Measurements from ENCODE around the gene ZMYM3. TPM values are rescaled to one million over a fixed set of nuclear protein-coding genes. Genes with fewer than 3 reads are reported as not detected.

Gene ZMYM3
- total and polyA plus RNA-seq, 2 experiments from 2014 or later, result 31.0 to 71.1 TPM

DNA sequence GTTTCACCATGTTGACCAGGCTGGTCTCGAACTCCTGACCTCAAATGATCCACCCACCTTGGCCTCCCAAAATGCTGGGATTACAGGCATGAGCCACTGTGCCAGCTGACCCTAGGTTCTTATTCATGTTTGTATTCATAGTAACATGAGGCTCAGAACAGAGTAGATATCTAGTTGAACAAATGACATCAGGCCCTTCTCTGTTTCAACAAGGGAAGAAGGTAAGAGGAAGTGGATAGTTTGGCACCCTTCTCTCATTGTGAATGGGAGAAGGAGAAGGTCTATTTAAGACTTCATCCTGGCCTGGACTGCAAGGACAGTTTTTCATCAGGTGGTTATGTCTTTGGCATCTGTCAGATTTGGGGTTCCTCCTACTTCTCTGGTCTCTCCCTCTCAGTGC lies 17.1 kb downstream of the ZMYM3 start:
- Histone ChIP-seq H3K4me2 (no peak overlapping the region), H3K4me1 (ENCODE audit: insufficient read depth) (no peaks in the 10 kb centered on the region), H2AFZ (no peak overlapping the region), H3K36me3 (ENCODE audit: insufficient read depth) (no peaks in the 10 kb centered on the region), H3K79me2 (replicated peaks; ENCODE audit: insufficient read depth) (no peaks in the 10 kb centered on the region), H3F3A (replicated peaks; ENCODE audit: low read depth) (no peaks in the 10 kb centered on the region), H3K27me3 (ENCODE audit: insufficient read depth) (no peaks in the 10 kb centered on the region), H3K9me2 (ENCODE audit: insufficient read depth) (no peaks in the 10 kb centered on the region), H3K4me3 (no peak overlapping the region), H3K27ac (ENCODE audit: low read depth) (no peak overlapping the region), H4K20me1 (replicated peaks; ENCODE audit: insufficient read depth) (no peaks in the 10 kb centered on the region)
- no peak for ATAC-seq
- Mint-ChIP-seq H3K27ac (no peak overlapping the region), H3K9me3 (no peaks in the 10 kb centered on the region), H3K36me3 (ENCODE audit: low read depth) (peaks cover 25% of the 10 kb centered on the region), H3K4me3 (no peak overlapping the region), H3K4me1 (no peaks in the 10 kb centered on the region), H3K27me3 (ENCODE audit: insufficient read depth, low read depth, poor library complexity) (peaks cover 6% of the 10 kb centered on the region)
- no peak for TF ChIP-seq ZNF114 (CRISPR knock-in tag; IDR thresholded peaks at IDR 0.05)
- no peak for TF ChIP-seq NANOG (IDR thresholded peaks at IDR 0.05; ENCODE audit: borderline replicate concordance)
- TF ChIP-seq, protein P1, sequence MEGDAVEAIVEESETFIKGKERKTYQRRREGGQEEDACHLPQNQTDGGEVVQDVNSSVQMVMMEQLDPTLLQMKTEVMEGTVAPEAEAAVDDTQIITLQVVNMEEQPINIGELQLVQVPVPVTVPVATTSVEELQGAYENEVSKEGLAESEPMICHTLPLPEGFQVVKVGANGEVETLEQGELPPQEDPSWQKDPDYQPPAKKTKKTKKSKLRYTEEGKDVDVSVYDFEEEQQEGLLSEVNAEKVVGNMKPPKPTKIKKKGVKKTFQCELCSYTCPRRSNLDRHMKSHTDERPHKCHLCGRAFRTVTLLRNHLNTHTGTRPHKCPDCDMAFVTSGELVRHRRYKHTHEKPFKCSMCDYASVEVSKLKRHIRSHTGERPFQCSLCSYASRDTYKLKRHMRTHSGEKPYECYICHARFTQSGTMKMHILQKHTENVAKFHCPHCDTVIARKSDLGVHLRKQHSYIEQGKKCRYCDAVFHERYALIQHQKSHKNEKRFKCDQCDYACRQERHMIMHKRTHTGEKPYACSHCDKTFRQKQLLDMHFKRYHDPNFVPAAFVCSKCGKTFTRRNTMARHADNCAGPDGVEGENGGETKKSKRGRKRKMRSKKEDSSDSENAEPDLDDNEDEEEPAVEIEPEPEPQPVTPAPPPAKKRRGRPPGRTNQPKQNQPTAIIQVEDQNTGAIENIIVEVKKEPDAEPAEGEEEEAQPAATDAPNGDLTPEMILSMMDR (conservative IDR thresholded peaks at IDR 0.05; ENCODE audit: low read depth in 2 of 2), result no peak
- TF ChIP-seq CREB1 (CRISPR knock-in tag; IDR thresholded peaks at IDR 0.05; ENCODE audit: low read depth), result no peak
- TF ChIP-seq, protein P2, sequence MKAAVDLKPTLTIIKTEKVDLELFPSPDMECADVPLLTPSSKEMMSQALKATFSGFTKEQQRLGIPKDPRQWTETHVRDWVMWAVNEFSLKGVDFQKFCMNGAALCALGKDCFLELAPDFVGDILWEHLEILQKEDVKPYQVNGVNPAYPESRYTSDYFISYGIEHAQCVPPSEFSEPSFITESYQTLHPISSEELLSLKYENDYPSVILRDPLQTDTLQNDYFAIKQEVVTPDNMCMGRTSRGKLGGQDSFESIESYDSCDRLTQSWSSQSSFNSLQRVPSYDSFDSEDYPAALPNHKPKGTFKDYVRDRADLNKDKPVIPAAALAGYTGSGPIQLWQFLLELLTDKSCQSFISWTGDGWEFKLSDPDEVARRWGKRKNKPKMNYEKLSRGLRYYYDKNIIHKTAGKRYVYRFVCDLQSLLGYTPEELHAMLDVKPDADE (IDR thresholded peaks at IDR 0.05), result no peak
- TF ChIP-seq EZH2phosphoT487 (IDR thresholded peaks at IDR 0.05; ENCODE audit: unreplicated experiment), result no peak
- no peak for TF ChIP-seq STAT1 (IDR thresholded peaks at IDR 0.05; ENCODE audit: unreplicated experiment)
- no peak for TF ChIP-seq JUNB (IDR thresholded peaks at IDR 0.05; ENCODE audit: unreplicated experiment)
- TF ChIP-seq, protein P3, sequence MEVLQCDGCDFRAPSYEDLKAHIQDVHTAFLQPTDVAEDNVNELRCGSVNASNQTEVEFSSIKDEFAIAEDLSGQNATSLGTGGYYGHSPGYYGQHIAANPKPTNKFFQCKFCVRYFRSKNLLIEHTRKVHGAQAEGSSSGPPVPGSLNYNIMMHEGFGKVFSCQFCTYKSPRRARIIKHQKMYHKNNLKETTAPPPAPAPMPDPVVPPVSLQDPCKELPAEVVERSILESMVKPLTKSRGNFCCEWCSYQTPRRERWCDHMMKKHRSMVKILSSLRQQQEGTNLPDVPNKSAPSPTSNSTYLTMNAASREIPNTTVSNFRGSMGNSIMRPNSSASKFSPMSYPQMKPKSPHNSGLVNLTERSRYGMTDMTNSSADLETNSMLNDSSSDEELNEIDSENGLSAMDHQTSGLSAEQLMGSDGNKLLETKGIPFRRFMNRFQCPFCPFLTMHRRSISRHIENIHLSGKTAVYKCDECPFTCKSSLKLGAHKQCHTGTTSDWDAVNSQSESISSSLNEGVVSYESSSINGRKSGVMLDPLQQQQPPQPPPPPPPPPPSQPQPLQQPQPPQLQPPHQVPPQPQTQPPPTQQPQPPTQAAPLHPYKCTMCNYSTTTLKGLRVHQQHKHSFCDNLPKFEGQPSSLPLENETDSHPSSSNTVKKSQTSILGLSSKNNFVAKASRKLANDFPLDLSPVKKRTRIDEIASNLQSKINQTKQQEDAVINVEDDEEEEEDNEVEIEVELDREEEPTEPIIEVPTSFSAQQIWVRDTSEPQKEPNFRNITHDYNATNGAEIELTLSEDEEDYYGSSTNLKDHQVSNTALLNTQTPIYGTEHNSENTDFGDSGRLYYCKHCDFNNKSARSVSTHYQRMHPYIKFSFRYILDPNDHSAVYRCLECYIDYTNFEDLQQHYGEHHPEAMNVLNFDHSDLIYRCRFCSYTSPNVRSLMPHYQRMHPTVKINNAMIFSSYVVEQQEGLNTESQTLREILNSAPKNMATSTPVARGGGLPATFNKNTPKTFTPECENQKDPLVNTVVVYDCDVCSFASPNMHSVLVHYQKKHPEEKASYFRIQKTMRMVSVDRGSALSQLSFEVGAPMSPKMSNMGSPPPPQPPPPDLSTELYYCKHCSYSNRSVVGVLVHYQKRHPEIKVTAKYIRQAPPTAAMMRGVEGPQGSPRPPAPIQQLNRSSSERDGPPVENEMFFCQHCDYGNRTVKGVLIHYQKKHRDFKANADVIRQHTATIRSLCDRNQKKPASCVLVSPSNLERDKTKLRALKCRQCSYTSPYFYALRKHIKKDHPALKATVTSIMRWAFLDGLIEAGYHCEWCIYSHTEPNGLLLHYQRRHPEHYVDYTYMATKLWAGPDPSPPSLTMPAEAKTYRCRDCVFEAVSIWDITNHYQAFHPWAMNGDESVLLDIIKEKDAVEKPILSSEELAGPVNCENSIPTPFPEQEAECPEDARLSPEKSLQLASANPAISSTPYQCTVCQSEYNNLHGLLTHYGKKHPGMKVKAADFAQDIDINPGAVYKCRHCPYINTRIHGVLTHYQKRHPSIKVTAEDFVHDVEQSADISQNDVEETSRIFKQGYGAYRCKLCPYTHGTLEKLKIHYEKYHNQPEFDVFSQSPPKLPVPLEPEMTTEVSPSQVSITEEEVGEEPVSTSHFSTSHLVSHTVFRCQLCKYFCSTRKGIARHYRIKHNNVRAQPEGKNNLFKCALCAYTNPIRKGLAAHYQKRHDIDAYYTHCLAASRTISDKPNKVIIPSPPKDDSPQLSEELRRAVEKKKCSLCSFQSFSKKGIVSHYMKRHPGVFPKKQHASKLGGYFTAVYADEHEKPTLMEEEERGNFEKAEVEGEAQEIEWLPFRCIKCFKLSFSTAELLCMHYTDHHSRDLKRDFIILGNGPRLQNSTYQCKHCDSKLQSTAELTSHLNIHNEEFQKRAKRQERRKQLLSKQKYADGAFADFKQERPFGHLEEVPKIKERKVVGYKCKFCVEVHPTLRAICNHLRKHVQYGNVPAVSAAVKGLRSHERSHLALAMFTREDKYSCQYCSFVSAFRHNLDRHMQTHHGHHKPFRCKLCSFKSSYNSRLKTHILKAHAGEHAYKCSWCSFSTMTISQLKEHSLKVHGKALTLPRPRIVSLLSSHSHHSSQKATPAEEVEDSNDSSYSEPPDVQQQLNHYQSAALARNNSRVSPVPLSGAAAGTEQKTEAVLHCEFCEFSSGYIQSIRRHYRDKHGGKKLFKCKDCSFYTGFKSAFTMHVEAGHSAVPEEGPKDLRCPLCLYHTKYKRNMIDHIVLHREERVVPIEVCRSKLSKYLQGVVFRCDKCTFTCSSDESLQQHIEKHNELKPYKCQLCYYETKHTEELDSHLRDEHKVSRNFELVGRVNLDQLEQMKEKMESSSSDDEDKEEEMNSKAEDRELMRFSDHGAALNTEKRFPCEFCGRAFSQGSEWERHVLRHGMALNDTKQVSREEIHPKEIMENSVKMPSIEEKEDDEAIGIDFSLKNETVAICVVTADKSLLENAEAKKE (CRISPR knock-in tag; IDR thresholded peaks at IDR 0.05), result no peak
- TF ChIP-seq POLR2AphosphoS5 (IDR thresholded peaks at IDR 0.05; ENCODE audit: low read depth), result no peak
- TF ChIP-seq ZNF331 (CRISPR knock-in tag; IDR thresholded peaks at IDR 0.05; ENCODE audit: low read depth), result no peak
- TF ChIP-seq, protein P4, sequence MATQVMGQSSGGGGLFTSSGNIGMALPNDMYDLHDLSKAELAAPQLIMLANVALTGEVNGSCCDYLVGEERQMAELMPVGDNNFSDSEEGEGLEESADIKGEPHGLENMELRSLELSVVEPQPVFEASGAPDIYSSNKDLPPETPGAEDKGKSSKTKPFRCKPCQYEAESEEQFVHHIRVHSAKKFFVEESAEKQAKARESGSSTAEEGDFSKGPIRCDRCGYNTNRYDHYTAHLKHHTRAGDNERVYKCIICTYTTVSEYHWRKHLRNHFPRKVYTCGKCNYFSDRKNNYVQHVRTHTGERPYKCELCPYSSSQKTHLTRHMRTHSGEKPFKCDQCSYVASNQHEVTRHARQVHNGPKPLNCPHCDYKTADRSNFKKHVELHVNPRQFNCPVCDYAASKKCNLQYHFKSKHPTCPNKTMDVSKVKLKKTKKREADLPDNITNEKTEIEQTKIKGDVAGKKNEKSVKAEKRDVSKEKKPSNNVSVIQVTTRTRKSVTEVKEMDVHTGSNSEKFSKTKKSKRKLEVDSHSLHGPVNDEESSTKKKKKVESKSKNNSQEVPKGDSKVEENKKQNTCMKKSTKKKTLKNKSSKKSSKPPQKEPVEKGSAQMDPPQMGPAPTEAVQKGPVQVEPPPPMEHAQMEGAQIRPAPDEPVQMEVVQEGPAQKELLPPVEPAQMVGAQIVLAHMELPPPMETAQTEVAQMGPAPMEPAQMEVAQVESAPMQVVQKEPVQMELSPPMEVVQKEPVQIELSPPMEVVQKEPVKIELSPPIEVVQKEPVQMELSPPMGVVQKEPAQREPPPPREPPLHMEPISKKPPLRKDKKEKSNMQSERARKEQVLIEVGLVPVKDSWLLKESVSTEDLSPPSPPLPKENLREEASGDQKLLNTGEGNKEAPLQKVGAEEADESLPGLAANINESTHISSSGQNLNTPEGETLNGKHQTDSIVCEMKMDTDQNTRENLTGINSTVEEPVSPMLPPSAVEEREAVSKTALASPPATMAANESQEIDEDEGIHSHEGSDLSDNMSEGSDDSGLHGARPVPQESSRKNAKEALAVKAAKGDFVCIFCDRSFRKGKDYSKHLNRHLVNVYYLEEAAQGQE (IDR thresholded peaks at IDR 0.05; ENCODE audit: unreplicated experiment), result no peak
- no peak for TF ChIP-seq EZH2 (IDR thresholded peaks at IDR 0.05; ENCODE audit: low read depth, unreplicated experiment)
- no peak for DNase-seq (ENCODE audit: low spot score)
